ENCODE measurements around the gene PNPLA7.
"Not testable (repeated sequence)": the region's sequence is repeated elsewhere in the genome, so short reads cannot be mapped to it uniquely, and the experiment has no call there.

PNPLA7 gene

DNA sequence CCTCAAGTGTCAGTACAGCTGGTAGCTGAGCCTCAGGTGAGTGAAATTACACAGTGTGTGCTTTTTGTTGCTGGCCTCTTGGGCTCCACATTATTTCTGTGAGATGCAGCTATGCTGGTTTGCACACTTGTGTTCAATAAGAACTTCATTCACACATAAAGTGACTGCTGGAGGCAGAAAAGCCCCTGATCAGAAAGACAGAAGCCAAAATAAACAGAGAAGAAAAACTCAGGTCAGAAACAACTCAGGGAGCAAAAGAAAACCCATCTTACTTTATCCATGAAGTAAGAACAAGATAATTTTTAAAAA is 15.1 kb downstream of the PNPLA7 start:
- Histone ChIP-seq H3K27me3 (ENCODE audit: control insufficient read depth, insufficient read depth, low read length) (no peaks in the 10 kb centered on the region), H3K27ac (no peak overlapping the region), H3K4me2 (ENCODE audit: low read length) (no peak overlapping the region), H3K4me3 (ENCODE audit: low read depth, low read length) (no peak overlapping the region), H3K4me1 (no peaks in the 10 kb centered on the region), H3K9ac (no peak overlapping the region), H2AFZ (no peak overlapping the region), H3K79me2 (no peaks in the 10 kb centered on the region), H3K36me3 (ENCODE audit: control insufficient read depth, insufficient read depth, low read length) (no peaks in the 10 kb centered on the region), H3K9me3 (ENCODE audit: control insufficient read depth, low read length) (no peaks in the 10 kb centered on the region)
- TF ChIP-seq, protein P1, sequence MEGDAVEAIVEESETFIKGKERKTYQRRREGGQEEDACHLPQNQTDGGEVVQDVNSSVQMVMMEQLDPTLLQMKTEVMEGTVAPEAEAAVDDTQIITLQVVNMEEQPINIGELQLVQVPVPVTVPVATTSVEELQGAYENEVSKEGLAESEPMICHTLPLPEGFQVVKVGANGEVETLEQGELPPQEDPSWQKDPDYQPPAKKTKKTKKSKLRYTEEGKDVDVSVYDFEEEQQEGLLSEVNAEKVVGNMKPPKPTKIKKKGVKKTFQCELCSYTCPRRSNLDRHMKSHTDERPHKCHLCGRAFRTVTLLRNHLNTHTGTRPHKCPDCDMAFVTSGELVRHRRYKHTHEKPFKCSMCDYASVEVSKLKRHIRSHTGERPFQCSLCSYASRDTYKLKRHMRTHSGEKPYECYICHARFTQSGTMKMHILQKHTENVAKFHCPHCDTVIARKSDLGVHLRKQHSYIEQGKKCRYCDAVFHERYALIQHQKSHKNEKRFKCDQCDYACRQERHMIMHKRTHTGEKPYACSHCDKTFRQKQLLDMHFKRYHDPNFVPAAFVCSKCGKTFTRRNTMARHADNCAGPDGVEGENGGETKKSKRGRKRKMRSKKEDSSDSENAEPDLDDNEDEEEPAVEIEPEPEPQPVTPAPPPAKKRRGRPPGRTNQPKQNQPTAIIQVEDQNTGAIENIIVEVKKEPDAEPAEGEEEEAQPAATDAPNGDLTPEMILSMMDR (IDR thresholded peaks at IDR 0.05) = no peak

DNA sequence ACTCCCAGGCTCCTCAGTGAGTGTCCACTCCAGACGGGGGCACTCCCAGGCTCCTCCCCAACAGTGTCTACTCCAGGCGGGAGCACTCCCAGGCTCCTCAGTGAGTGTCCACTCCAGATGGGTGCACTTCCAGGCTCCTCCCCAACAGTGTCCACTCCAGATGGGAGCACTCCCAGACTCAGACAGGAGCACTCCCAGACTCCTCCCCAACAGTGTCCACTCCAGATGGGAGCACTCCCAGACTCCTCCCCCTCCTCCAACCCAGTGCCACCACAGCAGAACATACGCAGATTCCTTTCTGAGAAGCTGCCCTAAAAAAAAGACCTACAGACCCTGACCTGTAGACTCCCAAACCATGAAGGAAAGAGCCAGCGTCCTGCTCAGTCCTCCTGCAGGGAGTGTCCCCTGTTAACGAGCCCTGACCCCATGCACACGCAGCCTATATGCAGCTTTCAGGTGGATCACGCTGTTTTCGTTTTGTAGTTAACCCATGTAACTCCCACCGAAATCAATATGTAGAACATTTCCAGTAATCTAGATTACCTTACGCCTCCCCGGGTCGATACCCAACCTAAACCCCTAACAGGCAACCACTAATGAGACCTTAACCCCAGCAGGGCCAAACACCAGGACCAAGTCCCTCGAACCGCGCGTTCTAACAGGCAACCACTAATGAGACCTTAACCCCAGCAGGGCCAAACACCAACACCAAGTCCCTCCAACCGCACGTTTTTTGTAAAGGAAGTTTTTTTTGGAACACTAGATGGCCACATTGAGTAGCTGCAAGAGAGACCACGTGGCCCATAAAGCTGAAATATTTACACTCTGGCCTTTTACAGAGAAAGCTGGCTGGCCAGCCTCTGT is 15.7 kb downstream of the PNPLA7 start:
- H2AFZ ChIP-seq = no peak overlapping the region
- no peaks in the 10 kb centered on the region for H3K4me1 ChIP-seq
- H3K9ac ChIP-seq = no peak overlapping the region
- H3K79me2 ChIP-seq = no peaks in the 10 kb centered on the region
- H3K36me3 ChIP-seq (ENCODE audit: control insufficient read depth, insufficient read depth, low read length) = no peaks in the 10 kb centered on the region
- no peak overlapping the region for H3K4me2 ChIP-seq (ENCODE audit: low read length)
- TF ChIP-seq, protein P1 (IDR thresholded peaks at IDR 0.05) = peak; percentile 64
- no peak overlapping the region for H3K27ac ChIP-seq
- H3K9me3 ChIP-seq (ENCODE audit: control insufficient read depth, low read length) = no peaks in the 10 kb centered on the region
- no peaks in the 10 kb centered on the region for H3K27me3 ChIP-seq (ENCODE audit: control insufficient read depth, insufficient read depth, low read length)
- no peak overlapping the region for H3K4me3 ChIP-seq (ENCODE audit: low read depth, low read length)

DNA sequence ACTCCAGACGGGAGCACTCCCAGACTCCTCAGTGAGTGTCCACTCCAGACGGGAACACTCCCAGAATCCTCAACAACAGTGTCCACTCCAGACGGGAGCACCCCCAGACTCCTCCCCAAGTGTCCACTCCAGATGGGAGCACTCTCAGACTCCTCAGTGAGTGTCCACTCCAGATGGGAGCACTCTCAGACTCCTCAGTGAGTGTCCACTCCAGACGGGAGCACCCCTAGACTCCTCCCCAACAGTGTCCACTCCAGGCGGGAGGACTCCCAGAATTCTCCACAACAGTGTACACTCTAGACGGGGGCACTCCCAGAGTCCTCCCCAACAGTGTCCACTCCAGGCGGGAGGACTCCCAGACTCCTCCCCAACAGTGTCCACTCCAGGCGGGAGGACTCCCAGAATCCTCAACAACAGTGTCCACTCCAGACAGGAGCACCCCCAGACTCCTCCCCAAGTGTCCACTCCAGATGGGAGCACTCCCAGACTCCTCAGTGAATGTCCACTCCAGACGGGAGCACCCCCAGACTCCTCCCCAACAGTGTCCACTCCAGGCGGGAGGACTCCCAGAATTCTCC is 17.2 kb downstream of the PNPLA7 start:
- not testable (repeated sequence) for H2AFZ ChIP-seq; H3K9ac ChIP-seq; H3K27ac ChIP-seq; H3K27me3 ChIP-seq (ENCODE audit: control insufficient read depth, insufficient read depth, low read length); H3K4me3 ChIP-seq (ENCODE audit: low read depth, low read length); H3K36me3 ChIP-seq (ENCODE audit: control insufficient read depth, insufficient read depth, low read length); H3K4me2 ChIP-seq (ENCODE audit: low read length); H3K79me2 ChIP-seq; H3K4me1 ChIP-seq; H3K9me3 ChIP-seq (ENCODE audit: control insufficient read depth, low read length)

DNA sequence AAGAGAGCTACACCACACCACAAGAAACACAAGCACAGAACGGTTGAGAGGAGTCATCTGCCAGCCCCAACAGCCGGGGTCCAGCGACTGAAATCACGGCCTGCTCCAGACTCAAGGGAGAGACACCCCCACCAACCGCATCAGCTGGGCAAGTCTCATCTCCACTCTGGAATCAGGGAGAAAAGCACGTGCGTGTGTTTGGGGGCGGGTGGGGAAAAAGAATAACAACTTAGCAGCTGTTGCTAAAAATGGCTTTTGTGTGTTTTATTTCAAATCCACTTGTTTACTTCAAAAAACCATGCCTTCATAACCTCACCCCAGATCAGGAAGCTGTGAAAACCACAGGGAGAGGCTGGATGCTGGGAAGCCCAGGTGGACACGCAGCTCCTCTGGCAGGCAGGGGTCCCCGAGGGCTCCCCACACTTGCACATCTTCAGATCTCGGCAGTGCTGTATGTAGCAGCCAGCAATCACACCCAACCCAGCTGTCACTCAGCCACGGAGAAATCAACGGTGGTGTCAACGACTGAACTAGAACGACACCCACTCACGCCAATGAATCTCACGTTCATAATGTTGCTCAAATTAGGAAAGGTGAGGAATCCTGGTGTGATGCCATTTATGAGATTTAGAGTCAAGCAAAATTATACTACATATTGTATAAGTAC is 19.0 kb downstream of the PNPLA7 start:
- Histone ChIP-seq H3K4me1 (no peaks in the 10 kb centered on the region), H3K9me3 (ENCODE audit: control insufficient read depth, low read length) (no peaks in the 10 kb centered on the region), H3K27ac (no peak overlapping the region), H3K4me2 (ENCODE audit: low read length) (no peak overlapping the region), H3K9ac (no peak overlapping the region), H3K36me3 (ENCODE audit: control insufficient read depth, insufficient read depth, low read length) (no peaks in the 10 kb centered on the region), H3K27me3 (ENCODE audit: control insufficient read depth, insufficient read depth, low read length) (no peaks in the 10 kb centered on the region), H2AFZ (no peak overlapping the region), H3K79me2 (no peaks in the 10 kb centered on the region), H3K4me3 (ENCODE audit: low read depth, low read length) (no peak overlapping the region)
- TF ChIP-seq, protein P1 (IDR thresholded peaks at IDR 0.05) = no peak

DNA sequence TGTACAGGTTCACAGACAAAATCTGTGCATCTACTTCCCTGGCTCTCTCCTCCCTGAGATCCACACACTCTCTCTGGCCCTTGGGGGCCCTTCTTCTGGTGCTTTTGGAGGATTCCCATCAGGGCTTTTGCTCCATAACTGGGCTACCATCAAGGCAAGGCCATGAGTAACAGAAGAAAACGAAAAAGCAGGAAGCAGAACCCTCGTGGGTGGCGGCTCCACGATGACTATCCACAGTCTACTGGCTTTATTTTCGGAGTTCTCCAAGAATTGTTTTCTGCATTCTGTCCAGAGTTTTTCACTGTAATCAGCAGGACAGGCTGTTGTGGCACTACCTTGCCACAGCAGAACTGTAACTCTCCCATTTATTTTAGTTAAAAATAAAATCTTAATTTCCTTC is 19.9 kb downstream of the PNPLA7 start:
- TF ChIP-seq, protein P1 (IDR thresholded peaks at IDR 0.05) = no peak
- Histone ChIP-seq H3K79me2 (no peaks in the 10 kb centered on the region), H3K9me3 (ENCODE audit: control insufficient read depth, low read length) (no peaks in the 10 kb centered on the region), H3K9ac (no peak overlapping the region), H2AFZ (no peak overlapping the region), H3K4me1 (no peaks in the 10 kb centered on the region), H3K36me3 (ENCODE audit: control insufficient read depth, insufficient read depth, low read length) (no peaks in the 10 kb centered on the region), H3K27ac (no peak overlapping the region), H3K4me3 (ENCODE audit: low read depth, low read length) (no peak overlapping the region), H3K27me3 (ENCODE audit: control insufficient read depth, insufficient read depth, low read length) (no peaks in the 10 kb centered on the region), H3K4me2 (ENCODE audit: low read length) (no peak overlapping the region)

All from parathyroid adenoma (tissue), 2 donors.